Liver (tissue), 9 donors: ENCODE results near the gene TENM3. TPM values are rescaled to one million over a fixed set of nuclear protein-coding genes. Genes with fewer than 3 reads are reported as not detected.

ENCODE experiments used
- DNase-seq: peaks from one replicate; pipeline ENCODE4 v3.0.0-alpha.2; 2017; ENCODE audit warnings: low spot score
- H3K27ac ChIP-seq, 2 donors: one replicate each; pipeline ENCODE4 v1.7.0; 2013; ENCODE audit warnings: inconsistent platforms in 2 of 2, low read length in 2 of 2, control low read depth in 1 of 2, low read depth in 1 of 2, mild to moderate bottlenecking in 1 of 2
- H3K27me3 ChIP-seq, 4 donors: one replicate each; pipeline versions ENCODE4 v1.6.1 to v1.7.0; 2013; ENCODE audit warnings: low read length in 3 of 4, inconsistent platforms in 1 of 4, mild to moderate bottlenecking in 1 of 4, moderate library complexity in 1 of 4; ENCODE audit not compliant: control insufficient read depth in 4 of 4, insufficient read depth in 4 of 4
- H3K36me3 ChIP-seq, 4 donors: one replicate each; pipeline versions ENCODE4 v1.6.1 to v1.7.0; 2013; ENCODE audit warnings: low read length in 3 of 4, mild to moderate bottlenecking in 3 of 4, low read depth in 1 of 4, moderate library complexity in 1 of 4; ENCODE audit not compliant: control insufficient read depth in 4 of 4, insufficient read depth in 3 of 4
- H3K4me1 ChIP-seq, 4 donors: one replicate each; pipeline versions ENCODE4 v1.6.1 to v1.7.0; 2013; ENCODE audit warnings: low read length in 3 of 4, mild to moderate bottlenecking in 3 of 4, moderate library complexity in 1 of 4; ENCODE audit not compliant: control insufficient read depth in 4 of 4, insufficient read depth in 4 of 4
- H3K4me3 ChIP-seq, 3 donors: one replicate each; pipeline versions ENCODE4 v1.6.1 to v1.7.0; 2013; ENCODE audit warnings: low read length in 3 of 3, control low read depth in 1 of 3, low read depth in 1 of 3, mild to moderate bottlenecking in 1 of 3
- H3K9ac ChIP-seq, 2 donors: one replicate each; pipeline ENCODE4 v1.7.0; 2013; ENCODE audit warnings: low read length in 2 of 2, mild to moderate bottlenecking in 2 of 2, moderate library complexity in 2 of 2, control low read depth in 1 of 2, low read depth in 1 of 2
- H3K9me3 ChIP-seq, 4 donors: one replicate each; pipeline versions ENCODE4 v1.6.1 to v1.7.0; 2013; ENCODE audit warnings: low read length in 3 of 4; ENCODE audit not compliant: control insufficient read depth in 4 of 4
- ATF3 ChIP-seq: IDR thresholded peaks from 2 replicates; pipeline ENCODE4 v1.6.1; 2016; ENCODE audit warnings: antibody characterized with exemption
- CTCF ChIP-seq: fragments of 150-350 bp; IDR thresholded peaks from 2 replicates; pipeline ENCODE4 v1.5.1; 2017; ENCODE audit warnings: improper control_type of control experiment, low read depth, low read length; ENCODE audit not compliant: missing input control
- EGR1 ChIP-seq, 2 donors: IDR thresholded peaks; 2 replicates each; pipeline ENCODE4 v1.6.1; 2016 to 2018; ENCODE audit warnings: antibody characterized with exemption in 2 of 2, low read depth in 2 of 2
- FOXA1 ChIP-seq: IDR thresholded peaks from 2 replicates; pipeline ENCODE4 v1.6.1; 2016; ENCODE audit warnings: antibody characterized with exemption
- FOXA2 ChIP-seq: IDR thresholded peaks from 2 replicates; pipeline ENCODE4 v1.6.1; 2016; ENCODE audit warnings: antibody characterized with exemption
- GABPA ChIP-seq, 2 donors: IDR thresholded peaks in 1 of 2; conservative IDR thresholded peaks in 1 of 2; 2 replicates each; pipeline ENCODE4 v1.6.1; 2016; ENCODE audit warnings: antibody characterized with exemption in 2 of 2, mild to moderate bottlenecking in 1 of 2, moderate library complexity in 1 of 2
- HNF4A ChIP-seq, 2 donors: conservative IDR thresholded peaks; 2 replicates each; pipeline ENCODE4 v1.6.1; 2016; ENCODE audit warnings: antibody characterized with exemption in 2 of 2, mild to moderate bottlenecking in 2 of 2
- HNF4G ChIP-seq: IDR thresholded peaks from 2 replicates; pipeline ENCODE4 v1.6.1; 2016; ENCODE audit warnings: antibody characterized with exemption
- JUND ChIP-seq, 2 donors: IDR thresholded peaks; 2 replicates each; pipeline ENCODE4 v1.6.1; 2016; ENCODE audit warnings: antibody characterized with exemption in 2 of 2
- MAX ChIP-seq: IDR thresholded peaks from 2 replicates; pipeline ENCODE4 v1.6.1; 2016; ENCODE audit warnings: antibody characterized with exemption
- NR2F2 ChIP-seq: IDR thresholded peaks from 2 replicates; pipeline ENCODE4 v1.6.1; 2016; ENCODE audit warnings: antibody characterized with exemption
- RAD21 ChIP-seq, 2 donors: IDR thresholded peaks; 2 replicates each; pipeline ENCODE4 v1.6.1; 2016; ENCODE audit warnings: antibody characterized with exemption in 2 of 2, mild to moderate bottlenecking in 2 of 2
- REST ChIP-seq: IDR thresholded peaks from 2 replicates; pipeline ENCODE4 v1.6.1; 2016; ENCODE audit warnings: antibody characterized with exemption, mild to moderate bottlenecking
- RXRA ChIP-seq, 2 donors: IDR thresholded peaks; 2 replicates each; pipeline ENCODE4 v1.6.1; 2017 to 2018; ENCODE audit warnings: antibody characterized with exemption in 2 of 2, mild to moderate bottlenecking in 1 of 2
- SP1 ChIP-seq: IDR thresholded peaks from 2 replicates; pipeline ENCODE4 v1.6.1; 2018; ENCODE audit warnings: antibody characterized with exemption, mild to moderate bottlenecking
- TAF1 ChIP-seq: conservative IDR thresholded peaks from 2 replicates; pipeline ENCODE4 v1.6.1; 2016; ENCODE audit warnings: antibody characterized with exemption, mild to moderate bottlenecking
- YY1 ChIP-seq: IDR thresholded peaks from 2 replicates; pipeline ENCODE4 v1.6.1; 2016; ENCODE audit warnings: antibody characterized with exemption, mild to moderate bottlenecking
- ZBTB33 ChIP-seq: IDR thresholded peaks from 2 replicates; pipeline ENCODE4 v1.6.1; 2016; ENCODE audit warnings: antibody characterized with exemption
- WGBS: extraction: QIAGEN DNeasy Blood & Tissue Kit; methylation state at CpG from one replicate; pipeline ENCODE4 v1.1.7; 2013; 5-methylcytosine and 5-hydroxymethylcytosine counted together
- polyA plus RNA-seq, 2 donors: library from polyadenylated mRNA; stranded (reverse) in 1 of 2; unstranded in 1 of 2; fragments of 200-250 nt in 1 of 2; fragments of >200 nt in 1 of 2; fragmentation: Nextera tagmentation in 1 of 2; extraction: Ambion mirVana in 1 of 2; gene quantifications; one replicate each; pipeline versions ENCODE4 v1.2.1 to v1.2.3, GENCODE V29; 2013 to 2015
- total RNA-seq, 2 donors: library from RNA; depleted of rRNA; stranded (reverse); fragments of >200 nt; gene quantifications; one replicate each; pipeline ENCODE4 v1.2.3, GENCODE V29; 2014
- donor health status: healthy.
- donor health status: healthy.
- donor health status: healthy.
- donor health status: healthy.
- donor health status: healthy.

TENM3 gene
- total and polyA plus RNA-seq, 4 donors = 0.32 to 16.8 (median 0.70) TPM

- Histone ChIP-seq H3K9ac (no peak overlapping the region), H3K4me1 (no peaks in the 10 kb centered on the region), H3K27ac (no peak overlapping the region), H3K4me3 (no peak overlapping the region), H3K9me3 (no peaks in the 10 kb centered on the region), H3K36me3 (no peaks in the 10 kb centered on the region), H3K27me3 (no peaks in the 10 kb centered on the region)
- DNase-seq = no peak
- no peak for TF ChIP-seq SP1
- TF ChIP-seq NR2F2 = no peak
- no peak for TF ChIP-seq GABPA (IDR thresholded peaks at IDR 0.05 in 1 of 2, conservative IDR thresholded peaks at IDR 0.05 in 1 of 2)
- no peak for TF ChIP-seq YY1
- no peak for TF ChIP-seq JUND (IDR thresholded peaks at IDR 0.05)
- TF ChIP-seq ZBTB33 = no peak
- no peak for TF ChIP-seq HNF4A (conservative IDR thresholded peaks at IDR 0.05)
- TF ChIP-seq EGR1 (IDR thresholded peaks at IDR 0.05; ENCODE audit: low read depth in 2 of 2) = no peak
- TF ChIP-seq FOXA1 = no peak
- WGBS = 82% methylated on average over 13 of the region's 13 CpGs
Observed at GRCh38 chr4:182289809-182290208, 46.6 kb downstream of the TENM3 start.

GRCh38 chr4:182291175-182291574, 48.0 kb downstream of the TENM3 start:
- Histone ChIP-seq H3K9me3 (no peaks in the 10 kb centered on the region), H3K9ac (no peak overlapping the region), H3K27me3 (no peaks in the 10 kb centered on the region), H3K27ac (no peak overlapping the region), H3K4me3 (no peak overlapping the region), H3K36me3 (no peaks in the 10 kb centered on the region), H3K4me1 (no peaks in the 10 kb centered on the region)
- DNase-seq = no peak
- 89% methylated on average over 8 of the region's 8 CpGs for WGBS
- no peak for TF ChIP-seq FOXA1
- TF ChIP-seq REST = no peak
- TF ChIP-seq RXRA (IDR thresholded peaks at IDR 0.05) = no peak
- no peak for TF ChIP-seq JUND (IDR thresholded peaks at IDR 0.05)
- TF ChIP-seq FOXA2 = no peak
- TF ChIP-seq SP1 = no peak
- TF ChIP-seq ATF3 = no peak
- TF ChIP-seq HNF4A (conservative IDR thresholded peaks at IDR 0.05) = no peak
- TF ChIP-seq NR2F2 = no peak
- no peak for TF ChIP-seq TAF1
- TF ChIP-seq YY1 = no peak
- no peak for TF ChIP-seq ZBTB33
- TF ChIP-seq HNF4G = no peak
- no peak for TF ChIP-seq EGR1 (IDR thresholded peaks at IDR 0.05; ENCODE audit: low read depth in 2 of 2)
- no peak for TF ChIP-seq CTCF
- no peak for TF ChIP-seq GABPA (IDR thresholded peaks at IDR 0.05 in 1 of 2, conservative IDR thresholded peaks at IDR 0.05 in 1 of 2)
- TF ChIP-seq MAX = no peak
- no peak for TF ChIP-seq RAD21 (IDR thresholded peaks at IDR 0.05)
